Measurements from ENCODE around the gene RAVER2.

The RAVER2 gene

DNA sequence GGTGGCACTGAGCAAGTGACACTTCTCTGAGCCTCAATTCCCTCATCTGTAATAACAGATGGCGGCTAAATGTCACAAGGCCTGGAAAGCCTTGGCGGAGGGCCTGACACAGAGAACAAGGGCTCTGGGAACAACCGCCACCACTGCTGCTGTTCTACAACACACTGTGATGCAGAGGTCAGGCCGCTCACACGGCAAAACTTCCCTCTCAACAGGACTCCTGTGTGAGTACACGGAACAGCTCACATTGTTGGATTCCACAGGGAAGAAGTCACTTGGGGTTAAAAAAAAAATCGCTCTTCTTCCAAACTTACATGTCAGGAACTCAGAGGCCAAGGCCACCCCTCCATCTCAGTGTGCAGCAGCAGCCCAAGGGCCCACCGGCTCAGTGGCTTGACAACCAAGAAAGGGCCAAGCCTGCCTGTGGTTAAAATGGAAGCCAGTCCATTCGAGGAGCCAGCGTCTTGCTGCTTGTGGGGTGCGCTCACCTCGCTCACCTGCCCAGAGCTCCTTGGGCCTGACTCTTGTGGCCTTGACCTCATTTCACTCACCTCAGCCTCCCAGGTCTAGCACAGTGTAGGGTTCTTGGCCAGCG lies 101.1 kb downstream of the RAVER2 start:
- peak in 1 of 56 donors; percentile 21 for DNase-seq

DNA sequence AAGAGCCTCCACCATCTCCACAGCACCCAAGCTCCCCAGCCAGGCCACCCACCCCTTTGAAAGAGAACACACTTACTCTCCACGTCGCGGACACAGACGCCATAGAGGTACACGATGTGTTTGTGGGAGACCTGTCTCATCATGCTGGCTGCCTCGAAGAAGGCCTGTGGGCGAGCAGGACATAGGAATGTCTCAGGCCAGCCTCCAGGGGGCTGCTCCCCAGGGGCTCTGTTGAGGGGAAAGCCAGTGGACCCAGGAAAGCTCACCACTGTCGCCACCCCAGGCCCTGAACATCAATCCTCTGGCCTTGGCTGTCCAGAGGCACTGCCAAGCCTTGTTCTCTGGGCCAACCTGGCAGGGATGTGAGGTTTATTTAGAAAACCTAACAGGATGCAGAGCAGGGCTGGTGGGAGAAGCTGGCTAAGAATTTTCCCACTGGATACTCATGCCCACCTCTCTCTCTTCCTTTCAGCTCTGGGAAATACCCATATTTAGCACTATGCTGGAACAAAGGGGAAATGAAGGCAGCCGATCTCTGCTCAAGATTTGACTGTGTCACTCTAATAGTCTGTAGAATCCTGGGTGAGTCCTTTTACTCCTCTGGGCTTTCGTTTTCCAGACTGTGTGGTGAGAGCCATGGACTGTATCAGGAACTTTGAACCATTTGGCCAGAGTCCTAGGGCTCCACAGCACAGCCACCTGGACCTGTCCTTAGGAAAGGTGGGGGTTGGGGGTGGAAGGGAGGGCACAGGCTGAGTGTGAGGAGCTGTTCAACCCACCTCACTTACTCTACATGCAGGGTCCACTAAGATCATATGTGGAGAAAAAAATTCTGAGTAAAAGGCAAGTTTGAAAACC lies 101.9 kb downstream of the RAVER2 start:
- peak in 5 of 56 donors; percentile 10 to 35 (median 15) for DNase-seq

DNA sequence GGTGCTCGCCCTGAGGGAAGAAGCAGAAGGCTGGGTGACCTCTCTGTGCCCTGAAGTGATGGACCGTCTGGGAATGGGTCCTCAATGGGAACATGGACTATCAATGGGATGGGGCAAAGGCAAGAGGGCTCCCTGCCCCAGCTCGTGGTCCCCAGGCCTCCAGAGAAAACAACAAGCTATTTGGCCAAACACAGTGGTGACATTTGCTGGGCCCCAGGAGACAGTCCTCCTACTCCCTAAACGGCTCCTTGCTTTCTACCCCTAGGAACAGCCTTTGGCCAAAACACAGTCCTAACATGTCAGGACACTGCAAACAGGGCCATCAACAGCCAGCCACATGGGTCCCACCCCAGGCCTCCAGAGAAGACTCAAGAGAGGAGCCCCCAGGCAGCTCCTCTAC lies 102.8 kb downstream of the RAVER2 start:
- no peak for DNase-seq

DNA sequence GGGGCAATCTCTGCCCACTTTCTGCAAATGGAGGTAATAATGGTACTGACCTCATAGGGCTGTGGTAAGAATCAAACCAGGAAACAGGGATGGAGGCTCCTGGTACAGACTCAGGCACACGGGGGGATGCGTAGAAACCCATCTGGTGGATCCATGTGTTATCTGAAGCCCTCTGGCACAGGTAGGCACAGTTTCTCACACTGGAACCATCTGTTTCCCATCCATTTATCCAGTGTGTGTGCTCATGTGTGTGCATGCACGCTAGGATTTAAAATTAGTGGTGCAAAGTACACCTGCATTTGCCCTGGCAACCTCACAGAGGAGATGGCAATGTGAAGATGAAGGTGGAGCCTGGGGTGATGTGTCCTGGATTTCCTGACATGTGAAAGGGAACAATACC lies 103.3 kb downstream of the RAVER2 start:
- DNase-seq, result no peak

DNA sequence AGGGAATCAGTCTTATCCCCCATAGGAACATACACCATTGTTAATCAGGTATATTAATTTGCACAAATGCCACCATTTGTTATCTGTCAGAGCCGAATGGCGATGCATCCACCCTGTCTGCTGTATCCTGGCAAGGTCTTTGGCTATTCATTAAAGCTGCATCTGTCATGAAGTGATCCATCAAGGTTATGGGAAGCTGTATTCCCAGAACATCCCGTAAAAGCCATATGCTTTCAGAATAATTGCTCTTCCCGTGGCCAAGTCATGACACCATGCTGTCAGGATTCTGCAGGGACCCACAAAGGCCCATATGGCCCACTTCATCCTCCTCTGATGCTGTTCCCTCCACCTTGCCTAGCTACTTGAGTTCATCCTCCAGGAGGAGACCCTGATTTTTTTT lies 103.9 kb downstream of the RAVER2 start:
- no peak for DNase-seq

DNA sequence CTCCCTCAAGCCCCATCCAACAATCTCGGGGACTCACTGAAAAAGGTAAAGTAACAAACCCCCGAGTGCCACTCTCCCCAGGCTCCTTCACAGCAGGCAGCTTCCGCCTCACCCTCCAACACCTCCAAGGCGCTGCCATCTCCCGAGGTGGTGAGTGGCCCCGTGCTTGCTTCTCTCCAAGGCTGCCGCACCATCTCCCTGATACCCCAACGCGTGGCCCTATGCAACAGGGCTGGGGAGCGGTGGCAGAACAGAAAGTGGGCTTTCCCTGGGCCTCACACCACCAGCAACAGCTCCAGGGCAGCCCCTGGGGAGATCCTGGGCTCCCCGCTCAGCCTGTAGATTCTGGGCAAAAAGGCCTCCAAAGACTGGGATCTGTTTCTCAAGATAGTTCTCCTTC lies 105.1 kb downstream of the RAVER2 start:
- DNase-seq, result no peak

DNA sequence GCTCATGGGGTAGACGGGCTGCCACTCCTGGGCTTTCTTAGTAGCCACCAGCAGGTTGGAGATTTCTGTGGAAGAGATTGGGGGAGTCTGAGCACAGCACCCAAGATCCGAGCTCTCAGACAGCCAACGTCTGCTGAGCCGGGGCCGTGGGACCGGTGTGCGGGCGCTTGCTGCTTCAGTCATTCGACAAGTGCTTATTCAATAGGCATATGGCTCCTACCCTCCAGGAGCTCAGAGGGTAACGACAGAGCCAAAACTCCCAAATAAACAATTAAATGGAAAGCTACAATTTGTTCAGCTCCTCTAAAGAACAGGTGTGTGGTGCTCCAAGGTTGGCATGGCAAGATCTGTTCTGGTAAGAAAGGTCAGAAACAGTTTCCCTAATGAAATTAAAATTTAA lies 106.0 kb downstream of the RAVER2 start:
- no peak for DNase-seq

DNA sequence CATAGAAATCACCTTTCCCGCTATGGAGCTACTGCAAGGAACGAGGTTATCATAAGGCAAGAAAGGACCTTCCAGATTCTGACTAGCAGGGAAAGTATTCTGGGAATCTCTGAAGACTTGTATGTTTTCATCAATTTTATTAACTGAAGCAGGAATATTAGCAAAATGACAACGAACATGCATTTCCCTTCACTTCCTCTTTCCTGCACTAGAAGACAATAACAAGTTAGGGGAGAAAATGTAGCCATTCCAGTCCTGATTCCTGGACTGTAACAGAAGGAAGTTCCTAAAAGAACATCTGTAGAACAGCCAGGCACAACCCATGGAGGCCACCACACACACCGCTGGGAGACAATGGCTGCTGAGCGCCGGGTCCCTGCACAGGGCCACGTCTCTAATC lies 106.8 kb downstream of the RAVER2 start:
- no peak for DNase-seq

DNA sequence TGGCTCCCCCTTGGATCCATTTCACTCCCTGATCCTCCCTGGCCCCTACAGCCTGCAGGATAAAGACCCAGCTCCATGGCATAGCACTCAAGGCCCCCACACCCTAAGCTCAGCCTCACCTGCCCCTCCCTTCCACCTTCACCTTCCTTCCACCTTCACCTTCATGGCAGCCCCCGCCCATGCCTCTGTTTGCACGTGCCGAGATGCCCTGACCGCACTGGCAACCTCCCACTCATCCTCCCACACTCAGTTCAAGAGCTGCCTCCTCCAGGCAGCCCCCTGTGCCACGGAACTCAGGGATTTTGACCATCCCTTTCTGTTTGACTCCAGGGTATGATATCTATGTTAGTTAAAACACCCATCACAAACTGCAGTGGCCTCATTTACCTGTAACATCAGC lies 109.8 kb downstream of the RAVER2 start:
- DNase-seq, result no peak

DNA sequence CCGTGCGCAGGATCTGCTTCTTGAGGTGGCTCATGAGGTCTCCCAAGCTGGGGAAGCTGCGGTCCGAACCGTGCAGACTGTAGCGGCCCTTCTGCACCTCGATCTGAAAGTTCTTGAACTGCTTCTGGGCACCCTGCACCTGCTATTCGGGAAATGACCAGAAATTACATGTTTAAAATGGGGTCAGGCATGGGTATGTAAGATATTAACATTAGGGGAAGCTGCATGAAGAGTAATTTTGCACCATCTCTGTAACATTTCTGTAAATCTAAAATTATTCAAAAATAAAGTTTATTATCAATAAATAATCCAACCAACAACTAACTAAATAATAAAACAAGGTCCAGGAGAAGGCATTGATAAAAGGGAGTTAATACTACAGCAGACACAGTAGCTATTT lies 110.7 kb downstream of the RAVER2 start:
- DNase-seq, result no peak

DNA sequence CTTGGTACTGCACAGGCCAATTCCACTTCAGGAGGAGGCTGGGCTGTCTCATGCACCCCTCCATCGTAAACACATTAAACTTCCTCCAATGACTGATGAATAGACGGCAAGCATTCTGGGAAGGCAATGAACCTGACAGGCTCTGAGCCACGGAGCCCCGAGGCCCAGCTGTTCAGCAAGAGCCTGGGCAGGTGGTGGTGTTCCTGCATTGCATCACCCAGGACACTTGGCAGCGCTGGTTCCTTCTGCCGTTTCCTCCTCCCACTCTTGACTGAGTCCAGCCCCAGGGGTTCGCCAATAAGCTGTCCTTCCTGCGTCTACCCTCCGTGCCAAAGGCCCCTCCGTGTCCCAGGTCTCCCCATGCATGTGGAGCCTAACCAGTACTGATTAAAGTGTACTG lies 111.7 kb downstream of the RAVER2 start:
- no peak for DNase-seq

DNA sequence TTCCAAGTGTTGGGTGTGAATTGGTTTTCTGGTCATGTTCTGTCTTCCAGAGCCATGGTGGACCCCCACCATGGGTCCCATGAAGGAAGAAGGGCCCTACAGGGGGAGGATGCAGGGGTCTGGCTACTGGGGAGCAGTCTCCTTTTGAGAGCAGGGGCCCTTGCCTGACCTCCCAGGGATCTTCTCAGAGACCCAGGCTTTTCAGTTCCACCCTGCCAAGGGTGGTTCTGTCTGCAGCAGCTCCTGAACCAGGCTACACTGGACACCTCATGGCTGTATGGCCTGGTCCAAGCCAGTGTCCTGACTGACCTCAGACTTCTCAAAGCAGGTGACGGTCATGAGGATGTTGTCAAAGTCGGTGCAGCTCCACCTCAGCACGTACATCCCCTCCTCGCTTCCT lies 112.5 kb downstream of the RAVER2 start:
- DNase-seq, result no peak

DNA sequence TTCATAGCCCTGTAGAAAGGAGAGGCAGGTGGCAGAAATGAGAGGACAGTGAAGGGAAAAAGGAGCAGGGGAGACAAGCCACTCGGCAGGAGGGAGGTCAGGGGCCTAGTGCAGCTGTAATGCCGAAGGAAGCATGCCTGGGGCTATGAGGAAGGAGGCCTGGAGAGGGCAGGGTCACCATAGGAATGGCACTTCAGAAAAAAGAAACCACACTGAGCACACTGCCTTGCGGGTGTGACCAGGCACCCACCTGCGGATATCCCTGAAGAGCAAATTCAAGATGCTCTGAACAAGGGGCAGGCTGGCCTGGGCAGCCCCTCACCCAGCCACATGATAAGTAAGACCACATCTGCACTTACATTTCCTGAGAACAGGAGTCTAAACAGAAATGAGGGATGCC lies 116.7 kb downstream of the RAVER2 start:
- DNase-seq, result no peak

DNA sequence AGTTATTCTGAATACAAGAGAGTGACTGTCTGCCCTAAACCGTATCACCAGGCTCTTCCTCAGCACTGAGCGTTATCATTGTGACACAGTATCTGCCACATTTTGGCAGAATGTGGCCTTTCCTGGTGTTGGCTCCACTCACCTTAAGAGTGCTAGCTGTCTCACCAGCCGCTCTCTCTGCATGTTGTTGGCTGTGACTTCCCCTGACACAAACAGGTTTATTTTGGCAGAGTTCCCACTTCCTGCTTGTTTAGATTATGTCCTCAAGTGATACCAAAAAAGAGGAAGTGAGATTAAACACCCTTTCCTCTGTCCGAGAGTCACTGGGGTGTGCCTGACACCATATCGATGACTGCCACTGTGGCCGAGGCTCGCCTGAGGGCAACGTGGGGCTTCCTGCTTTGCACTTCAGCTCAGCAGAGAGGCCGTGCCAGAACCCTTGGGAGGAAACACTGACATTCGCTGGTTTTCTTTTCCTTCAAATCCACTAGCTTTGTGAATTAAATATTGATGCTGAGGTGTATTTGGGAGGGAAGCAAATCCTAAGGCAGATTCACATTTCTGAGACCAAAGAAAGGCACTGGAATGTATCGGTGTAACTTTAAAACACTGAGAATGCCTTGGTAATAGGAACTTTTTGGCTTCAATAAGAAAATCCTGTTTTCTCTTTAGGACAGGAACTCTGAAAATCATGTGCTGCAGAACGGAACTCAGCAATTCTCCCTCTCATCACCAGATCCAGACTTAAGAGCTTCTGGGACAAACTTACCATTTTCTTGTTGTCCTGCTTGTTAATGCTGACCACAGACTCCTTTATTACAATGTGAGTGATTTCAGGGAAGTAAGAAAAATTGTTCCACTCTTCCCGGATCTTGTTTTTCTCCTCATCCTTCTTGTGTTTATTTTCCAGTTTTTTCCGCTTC lies 119.4 kb downstream of the RAVER2 start:
- peak in 12 of 56 donors; percentile 3 to 24 (median 12) for DNase-seq

DNA sequence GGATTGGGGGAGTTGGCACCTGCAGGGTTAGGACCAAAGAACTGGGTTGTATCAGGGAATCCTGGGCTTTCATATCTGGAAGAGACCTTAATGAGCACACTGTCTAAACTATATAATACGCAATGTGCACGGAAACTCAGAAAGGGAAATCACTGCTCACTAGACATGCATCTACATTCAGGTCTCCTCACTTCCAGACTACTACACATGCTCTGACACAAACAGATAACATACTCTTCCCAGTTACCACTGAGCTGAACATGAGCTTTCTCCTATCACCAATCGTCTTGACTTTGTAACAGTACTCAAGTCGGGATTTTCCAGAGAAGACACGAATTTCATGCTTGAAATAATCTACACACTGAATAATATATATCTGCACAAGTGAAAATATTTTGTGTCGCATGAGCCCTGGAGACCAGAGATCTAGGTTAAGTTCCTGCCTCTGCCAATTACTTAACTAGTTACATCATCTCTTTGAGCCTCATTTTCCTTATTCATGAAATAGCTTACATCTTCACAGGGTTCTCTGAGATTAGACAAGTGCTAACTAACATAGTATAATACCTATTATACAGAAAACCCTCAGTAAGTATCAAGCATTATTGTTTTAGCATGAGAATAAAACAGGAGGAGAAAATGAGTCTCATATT lies 120.4 kb downstream of the RAVER2 start:
- DNase-seq, result no peak

DNA sequence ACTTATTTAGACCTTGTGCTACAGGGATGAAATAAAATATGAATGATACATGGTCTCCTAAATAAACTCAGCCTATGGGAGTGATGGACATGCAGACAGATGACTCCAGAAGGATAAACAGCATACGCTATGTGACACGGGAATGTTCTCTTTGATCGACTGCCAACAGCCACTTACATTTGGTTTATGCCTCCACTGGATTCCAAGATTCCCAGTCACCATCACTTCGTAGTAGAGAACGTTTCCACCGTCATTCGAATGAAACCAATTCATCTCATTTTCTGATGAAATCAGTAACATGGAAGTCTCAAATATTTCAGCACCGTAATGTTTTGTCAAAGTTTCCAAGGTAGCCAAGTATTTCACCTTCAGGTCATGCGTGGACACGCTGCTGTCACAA lies 121.8 kb downstream of the RAVER2 start:
- DNase-seq, result no peak

DNA sequence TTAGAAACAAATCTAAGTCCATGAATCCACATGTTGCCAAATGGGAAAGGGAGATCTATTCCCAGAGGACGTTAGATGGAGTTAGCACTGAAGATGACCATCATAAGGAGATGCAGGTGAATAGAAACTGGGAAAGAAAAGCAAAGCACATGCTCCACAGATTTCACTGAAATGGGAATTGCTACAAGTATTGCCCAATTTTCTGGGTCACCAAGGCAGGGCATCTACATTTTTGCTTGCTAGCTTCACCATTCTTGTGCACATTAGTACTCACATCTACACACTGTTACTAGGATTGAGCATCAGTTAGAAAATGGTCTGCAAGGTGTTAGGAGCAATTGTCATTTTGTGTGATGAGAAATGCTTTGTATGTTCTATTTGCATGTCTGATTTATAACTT lies 122.4 kb downstream of the RAVER2 start:
- no peak for DNase-seq

DNA sequence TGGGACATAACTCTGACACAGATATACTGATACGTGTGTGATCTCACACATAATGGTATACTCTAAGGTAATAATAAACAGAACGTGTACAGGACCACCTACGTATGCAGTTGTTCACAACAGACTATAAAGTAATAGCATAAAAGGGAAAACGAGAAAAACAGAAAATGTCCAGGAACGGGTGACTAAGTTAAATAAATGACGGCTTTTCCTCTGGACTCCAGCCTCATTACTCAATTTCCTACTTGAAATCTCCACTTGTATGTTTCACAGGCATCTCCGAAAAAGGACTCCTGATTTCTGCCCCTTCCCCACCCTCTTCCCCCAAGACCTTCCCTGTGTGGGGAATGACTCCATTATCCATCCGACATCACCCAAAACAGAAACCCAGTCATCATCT lies 126.4 kb downstream of the RAVER2 start:
- DNase-seq, result no peak

DNA sequence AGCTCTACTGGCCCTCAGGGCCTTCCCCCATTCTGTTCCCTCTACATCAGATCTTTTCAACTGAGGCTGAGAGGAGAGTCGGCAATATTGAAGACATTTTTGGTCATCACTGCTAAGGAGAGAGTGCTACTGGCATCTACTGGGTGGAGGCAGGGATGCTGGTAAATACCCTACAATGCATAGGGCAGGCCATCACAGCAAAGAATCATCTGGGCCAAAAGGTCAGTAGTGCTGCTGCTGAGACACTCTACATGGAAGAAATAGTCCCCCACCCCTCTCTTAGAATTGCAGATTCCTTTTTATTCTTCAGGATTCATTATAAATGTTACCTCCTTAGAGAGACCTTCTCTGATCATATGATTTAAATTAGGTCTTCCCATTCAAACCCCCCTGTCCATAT lies 127.2 kb downstream of the RAVER2 start:
- DNase-seq, result no peak

DNA sequence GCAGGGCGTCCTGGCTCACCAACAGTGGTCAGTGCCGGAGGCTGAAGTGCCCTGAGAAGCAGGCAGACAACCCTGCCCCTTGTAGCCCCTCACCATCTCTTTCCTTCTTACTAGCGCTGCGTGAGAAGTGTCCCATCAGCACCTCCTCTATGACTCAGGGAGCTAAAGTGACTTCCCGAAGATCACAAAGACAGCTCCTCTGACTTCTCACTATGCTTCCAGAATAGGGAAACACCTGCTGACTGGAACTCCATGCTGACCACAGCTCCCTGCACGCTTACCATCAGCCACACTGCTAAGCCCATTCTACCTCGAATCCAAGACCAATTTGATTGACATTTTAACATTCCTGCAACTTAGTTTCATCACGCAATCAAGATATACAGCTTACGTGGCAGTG lies 128.7 kb downstream of the RAVER2 start:
- DNase-seq, result no peak

DNA sequence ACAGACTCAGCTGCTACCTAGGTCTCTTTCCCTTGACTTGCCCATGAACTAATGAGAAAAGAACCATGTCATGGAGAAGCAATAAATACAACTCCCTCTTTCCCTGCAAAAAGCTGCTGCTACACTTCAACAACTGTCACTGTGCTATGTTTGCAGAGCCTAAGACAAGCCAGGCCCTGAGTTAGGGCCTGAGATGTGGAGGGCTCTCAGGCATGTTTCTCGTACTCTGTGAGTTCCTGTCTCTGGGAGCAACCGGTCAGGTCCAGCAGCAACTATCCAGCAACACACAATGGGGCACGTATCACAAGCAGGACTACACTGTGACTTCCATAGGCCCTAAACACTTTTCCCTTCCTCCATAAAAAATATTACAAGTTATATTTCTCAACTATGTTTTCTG lies 129.8 kb downstream of the RAVER2 start:
- no peak for DNase-seq

DNA sequence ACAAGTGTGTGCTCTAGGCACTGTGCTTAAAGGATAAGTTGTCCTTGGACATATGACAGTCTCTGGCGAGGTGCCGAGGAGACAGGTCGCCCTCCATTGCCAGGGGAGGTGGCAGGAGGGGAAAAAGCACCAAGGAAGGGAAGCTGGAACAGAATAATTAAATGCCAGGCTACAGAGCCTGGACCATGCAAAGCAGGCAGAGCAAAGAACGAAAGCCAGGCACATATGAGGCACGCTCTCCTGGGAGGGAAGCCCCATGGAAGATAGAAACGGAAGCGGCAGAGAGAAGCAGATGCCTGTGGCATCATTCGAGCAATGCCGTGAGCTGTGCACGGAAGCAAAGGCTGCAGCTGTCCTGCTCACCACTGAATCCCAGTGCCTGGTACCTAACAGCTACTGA lies 130.2 kb downstream of the RAVER2 start:
- DNase-seq, result no peak

Measured in amygdala (tissue), 56 donors.